Measurements from ENCODE around the gene GALNT18. TPM values are rescaled to one million over a fixed set of nuclear protein-coding genes. Genes with fewer than 3 reads are reported as not detected.

GALNT18 gene
- total RNA-seq, 2 donors from 2014 or later, result 2.4 to 2.5 TPM

- H3K27me3 Mint-ChIP-seq (ENCODE audit: low read depth), result peaks cover 41% of the 10 kb centered on the region
- no peaks in the 10 kb centered on the region for H3K9me3 Mint-ChIP-seq
- no peaks in the 10 kb centered on the region for H3K36me3 Mint-ChIP-seq (ENCODE audit: insufficient read depth in 2 of 2)
- ATAC-seq (replicated peaks in 1 of 2) (no peak), DNase-seq (no peak)
- no peak overlapping the region for H3K4me3 Mint-ChIP-seq
- no peak overlapping the region for H3K27ac Mint-ChIP-seq
- no peaks in the 10 kb centered on the region for H3K4me1 Mint-ChIP-seq (ENCODE audit: low read depth)
Observed at GRCh38 chr11:11657218-11657955, 35.6 kb upstream of the GALNT18 start.

GRCh38 chr11:11641581-11641980, 19.8 kb upstream of the GALNT18 start:
- Mint-ChIP-seq H3K36me3 (ENCODE audit: insufficient read depth in 2 of 2) (peaks cover 3% of the 10 kb centered on the region in 2 donors), H3K27me3 (ENCODE audit: low read depth) (peaks cover 38% of the 10 kb centered on the region), H3K27ac (no peak overlapping the region), H3K4me1 (ENCODE audit: low read depth) (no peaks in the 10 kb centered on the region), H3K4me3 (no peak overlapping the region), H3K9me3 (peaks cover 0 to 2% of the 10 kb centered on the region in 2 donors)
- no peak for ATAC-seq (replicated peaks in 1 of 2)
- no peak for DNase-seq

- no peaks in the 10 kb centered on the region for H3K4me1 Mint-ChIP-seq (ENCODE audit: low read depth)
- H3K4me3 Mint-ChIP-seq, result no peak overlapping the region
- DNase-seq (no peak), ATAC-seq (replicated peaks in 1 of 2) (no peak)
- H3K36me3 Mint-ChIP-seq (ENCODE audit: insufficient read depth in 2 of 2), result peaks cover 3% of the 10 kb centered on the region in 2 donors
- peaks cover 32% of the 10 kb centered on the region for H3K27me3 Mint-ChIP-seq (ENCODE audit: low read depth)
- H3K27ac Mint-ChIP-seq, result no peak overlapping the region
- peaks cover 0 to 2% of the 10 kb centered on the region in 2 donors for H3K9me3 Mint-ChIP-seq
Observed at GRCh38 chr11:11640996-11641395, 19.2 kb upstream of the GALNT18 start.

- H3K27me3 Mint-ChIP-seq (ENCODE audit: low read depth), result peaks cover 26% of the 10 kb centered on the region
Observed at GRCh38 chr11:11640152-11640551, 18.3 kb upstream of the GALNT18 start.

GRCh38 chr11:11636671-11637070, 14.9 kb upstream of the GALNT18 start:
- H3K4me3 Mint-ChIP-seq, result no peak overlapping the region
- ATAC-seq (replicated peaks in 1 of 2), result no peak
- no peaks in the 10 kb centered on the region for H3K4me1 Mint-ChIP-seq (ENCODE audit: low read depth)
- H3K27ac Mint-ChIP-seq, result no peak overlapping the region
- no peaks in the 10 kb centered on the region for H3K36me3 Mint-ChIP-seq (ENCODE audit: insufficient read depth in 2 of 2)
- peaks cover 15% of the 10 kb centered on the region for H3K27me3 Mint-ChIP-seq (ENCODE audit: low read depth)
- H3K9me3 Mint-ChIP-seq, result no peaks in the 10 kb centered on the region
- no peak for DNase-seq

More at GRCh38 chr11:11640152-11640551, 18.3 kb upstream of the GALNT18 start:
- Mint-ChIP-seq H3K27ac (no peak overlapping the region), H3K36me3 (ENCODE audit: insufficient read depth in 2 of 2) (peaks cover 0 to 2% of the 10 kb centered on the region in 2 donors), H3K9me3 (peaks cover 0 to 2% of the 10 kb centered on the region in 2 donors), H3K4me1 (ENCODE audit: low read depth) (no peaks in the 10 kb centered on the region), H3K4me3 (no peak overlapping the region)
- ATAC-seq (replicated peaks in 1 of 2) (no peak), DNase-seq (no peak)

GRCh38 chr11:11635443-11635842, 13.6 kb upstream of the GALNT18 start:
- no peaks in the 10 kb centered on the region for H3K36me3 Mint-ChIP-seq (ENCODE audit: insufficient read depth in 2 of 2)

GRCh38 chr11:11629368-11629767, 7.6 kb upstream of the GALNT18 start:
- Mint-ChIP-seq H3K9me3 (no peaks in the 10 kb centered on the region), H3K27ac (no peak overlapping the region), H3K4me1 (ENCODE audit: low read depth) (no peaks in the 10 kb centered on the region), H3K36me3 (ENCODE audit: insufficient read depth in 2 of 2) (no peaks in the 10 kb centered on the region), H3K27me3 (ENCODE audit: low read depth) (peaks cover 15% of the 10 kb centered on the region), H3K4me3 (no peak overlapping the region)
- DNase-seq (no peak), ATAC-seq (replicated peaks in 1 of 2) (no peak)

More at GRCh38 chr11:11635443-11635842, 13.6 kb upstream of the GALNT18 start:
- H3K4me3 Mint-ChIP-seq, result no peak overlapping the region
- peaks cover 8% of the 10 kb centered on the region for H3K27me3 Mint-ChIP-seq (ENCODE audit: low read depth)
- H3K4me1 Mint-ChIP-seq (ENCODE audit: low read depth), result no peaks in the 10 kb centered on the region
- DNase-seq, result no peak
- ATAC-seq (replicated peaks in 1 of 2), result no peak
- no peak overlapping the region for H3K27ac Mint-ChIP-seq
- H3K9me3 Mint-ChIP-seq, result no peaks in the 10 kb centered on the region

GRCh38 chr11:11628651-11629050, 6.8 kb upstream of the GALNT18 start:
- Mint-ChIP-seq H3K4me3 (no peak overlapping the region), H3K27ac (no peak overlapping the region), H3K9me3 (no peaks in the 10 kb centered on the region), H3K36me3 (ENCODE audit: insufficient read depth in 2 of 2) (no peaks in the 10 kb centered on the region), H3K4me1 (ENCODE audit: low read depth) (no peaks in the 10 kb centered on the region), H3K27me3 (ENCODE audit: low read depth) (peaks cover 22% of the 10 kb centered on the region)
- ATAC-seq (replicated peaks in 1 of 2) (no peak), DNase-seq (no peak)

- Mint-ChIP-seq H3K4me3 (no peak overlapping the region), H3K9me3 (no peaks in the 10 kb centered on the region), H3K36me3 (ENCODE audit: insufficient read depth in 2 of 2) (no peaks in the 10 kb centered on the region), H3K27ac (no peak overlapping the region), H3K4me1 (ENCODE audit: low read depth) (no peaks in the 10 kb centered on the region), H3K27me3 (ENCODE audit: low read depth) (peaks cover 33% of the 10 kb centered on the region)
- ATAC-seq (replicated peaks in 1 of 2), result no peak
- DNase-seq, result no peak
Observed at GRCh38 chr11:11626128-11626527, 4.3 kb upstream of the GALNT18 start.

GRCh38 chr11:11624926-11625325, 3.1 kb upstream of the GALNT18 start:
- Mint-ChIP-seq H3K36me3 (ENCODE audit: insufficient read depth in 2 of 2) (no peaks in the 10 kb centered on the region), H3K9me3 (no peaks in the 10 kb centered on the region), H3K4me3 (no peak overlapping the region), H3K27ac (no peak overlapping the region), H3K27me3 (ENCODE audit: low read depth) (peaks cover 30% of the 10 kb centered on the region), H3K4me1 (ENCODE audit: low read depth) (peaks cover 1% of the 10 kb centered on the region)
- ATAC-seq (replicated peaks in 1 of 2) (no peak), DNase-seq (no peak)

- no peak overlapping the region for H3K27ac Mint-ChIP-seq
- DNase-seq (no peak), ATAC-seq (replicated peaks in 1 of 2) (no peak)
- no peaks in the 10 kb centered on the region for H3K36me3 Mint-ChIP-seq (ENCODE audit: insufficient read depth in 2 of 2)
- H3K9me3 Mint-ChIP-seq, result no peaks in the 10 kb centered on the region
- no peak overlapping the region for H3K4me3 Mint-ChIP-seq
- peaks cover 9% of the 10 kb centered on the region for H3K4me1 Mint-ChIP-seq (ENCODE audit: low read depth)
- H3K27me3 Mint-ChIP-seq (ENCODE audit: low read depth), result peaks cover 37% of the 10 kb centered on the region
Observed at GRCh38 chr11:11624204-11624603, 2.4 kb upstream of the GALNT18 start.

- Mint-ChIP-seq H3K4me1 (ENCODE audit: low read depth) (peaks cover 20% of the 10 kb centered on the region), H3K4me3 (peak overlapping the region; percentile 54 to 90), H3K36me3 (ENCODE audit: insufficient read depth in 2 of 2) (no peaks in the 10 kb centered on the region), H3K9me3 (no peaks in the 10 kb centered on the region), H3K27me3 (ENCODE audit: low read depth) (peaks cover 51% of the 10 kb centered on the region), H3K27ac (no peak overlapping the region)
- no peak for DNase-seq
- no peak for ATAC-seq (replicated peaks in 1 of 2)
Observed at GRCh38 chr11:11622772-11623171, 967 bp upstream of the GALNT18 start.

- Mint-ChIP-seq H3K4me3 (peak overlapping the region; percentile 53 to 90), H3K36me3 (ENCODE audit: insufficient read depth in 2 of 2) (no peaks in the 10 kb centered on the region), H3K27ac (no peak overlapping the region), H3K27me3 (ENCODE audit: low read depth) (peaks cover 56% of the 10 kb centered on the region), H3K9me3 (no peaks in the 10 kb centered on the region), H3K4me1 (ENCODE audit: low read depth) (peaks cover 23% of the 10 kb centered on the region)
- DNase-seq, result no peak
- ATAC-seq (replicated peaks in 1 of 2), result no peak
Observed at GRCh38 chr11:11622340-11622706, 518 bp upstream of the GALNT18 start.

All from activated T-cell treated with anti-CD3 and anti-CD28 coated beads, Interleukin-2, amount 50 U/mL, for 72 hours (primary cell).